Measurements from ENCODE around the gene CFAP119. TPM values are rescaled to one million over a fixed set of nuclear protein-coding genes. Genes with fewer than 3 reads are reported as not detected.

CFAP119 gene
- total RNA-seq, 1 donor from 2014 or later = 8.2 TPM

- H3K4me3 ChIP-seq (ENCODE audit: low read depth, low read length) = no peak overlapping the region
- no peak for DNase-seq (ENCODE audit: low read depth)
- TF ChIP-seq, protein P1, sequence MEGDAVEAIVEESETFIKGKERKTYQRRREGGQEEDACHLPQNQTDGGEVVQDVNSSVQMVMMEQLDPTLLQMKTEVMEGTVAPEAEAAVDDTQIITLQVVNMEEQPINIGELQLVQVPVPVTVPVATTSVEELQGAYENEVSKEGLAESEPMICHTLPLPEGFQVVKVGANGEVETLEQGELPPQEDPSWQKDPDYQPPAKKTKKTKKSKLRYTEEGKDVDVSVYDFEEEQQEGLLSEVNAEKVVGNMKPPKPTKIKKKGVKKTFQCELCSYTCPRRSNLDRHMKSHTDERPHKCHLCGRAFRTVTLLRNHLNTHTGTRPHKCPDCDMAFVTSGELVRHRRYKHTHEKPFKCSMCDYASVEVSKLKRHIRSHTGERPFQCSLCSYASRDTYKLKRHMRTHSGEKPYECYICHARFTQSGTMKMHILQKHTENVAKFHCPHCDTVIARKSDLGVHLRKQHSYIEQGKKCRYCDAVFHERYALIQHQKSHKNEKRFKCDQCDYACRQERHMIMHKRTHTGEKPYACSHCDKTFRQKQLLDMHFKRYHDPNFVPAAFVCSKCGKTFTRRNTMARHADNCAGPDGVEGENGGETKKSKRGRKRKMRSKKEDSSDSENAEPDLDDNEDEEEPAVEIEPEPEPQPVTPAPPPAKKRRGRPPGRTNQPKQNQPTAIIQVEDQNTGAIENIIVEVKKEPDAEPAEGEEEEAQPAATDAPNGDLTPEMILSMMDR (conservative IDR thresholded peaks at IDR 0.05; ENCODE audit: low read depth, low read length) = no peak
Measured at GRCh38 chr16:30779596-30779995, 17.7 kb upstream of the CFAP119 start.

DNA sequence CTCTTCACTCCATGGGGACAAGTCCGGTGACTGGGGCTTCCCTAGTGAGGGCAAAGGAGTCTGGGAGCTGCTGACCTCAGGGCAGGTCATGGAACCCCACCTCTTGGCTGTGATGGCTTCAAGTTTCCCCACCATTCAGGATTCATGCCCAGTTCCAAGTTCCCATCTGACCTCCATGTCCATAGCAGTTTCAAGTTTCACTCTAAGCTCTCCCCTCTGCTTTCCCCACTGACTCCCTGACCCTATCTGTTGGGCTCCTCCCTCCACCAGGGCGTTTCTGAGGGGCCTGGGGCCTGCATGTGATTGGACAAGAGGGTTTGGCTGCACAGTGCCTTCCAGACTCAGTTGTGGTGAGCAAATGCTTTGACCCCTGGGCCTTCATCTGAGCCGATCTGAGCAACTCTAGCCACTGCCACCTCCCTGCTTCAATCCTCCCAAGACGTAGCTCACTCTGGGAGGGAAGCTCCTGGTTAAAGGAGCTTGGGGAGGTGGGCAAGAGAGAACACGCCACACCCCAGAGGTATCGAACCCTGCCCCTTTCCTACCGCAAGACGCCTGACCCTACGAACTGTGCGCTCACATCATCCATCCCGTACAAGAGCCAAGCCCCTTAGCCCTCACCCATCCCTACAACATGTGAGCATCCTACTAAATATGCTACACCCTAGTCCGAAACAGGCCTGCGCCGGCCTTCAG, 16.8 kb upstream of the CFAP119 start:
- H3K4me3 ChIP-seq (ENCODE audit: low read depth, low read length) = no peak overlapping the region
- TF ChIP-seq, protein P1 (conservative IDR thresholded peaks at IDR 0.05; ENCODE audit: low read depth, low read length) = no peak
- no peak for DNase-seq (ENCODE audit: low read depth)

GRCh38 chr16:30777591-30778297, 15.9 kb upstream of the CFAP119 start:
- TF ChIP-seq, protein P1 (conservative IDR thresholded peaks at IDR 0.05; ENCODE audit: low read depth, low read length) = no peak
- no peak overlapping the region for H3K4me3 ChIP-seq (ENCODE audit: low read depth, low read length)
- DNase-seq (ENCODE audit: low read depth) = no peak

DNA sequence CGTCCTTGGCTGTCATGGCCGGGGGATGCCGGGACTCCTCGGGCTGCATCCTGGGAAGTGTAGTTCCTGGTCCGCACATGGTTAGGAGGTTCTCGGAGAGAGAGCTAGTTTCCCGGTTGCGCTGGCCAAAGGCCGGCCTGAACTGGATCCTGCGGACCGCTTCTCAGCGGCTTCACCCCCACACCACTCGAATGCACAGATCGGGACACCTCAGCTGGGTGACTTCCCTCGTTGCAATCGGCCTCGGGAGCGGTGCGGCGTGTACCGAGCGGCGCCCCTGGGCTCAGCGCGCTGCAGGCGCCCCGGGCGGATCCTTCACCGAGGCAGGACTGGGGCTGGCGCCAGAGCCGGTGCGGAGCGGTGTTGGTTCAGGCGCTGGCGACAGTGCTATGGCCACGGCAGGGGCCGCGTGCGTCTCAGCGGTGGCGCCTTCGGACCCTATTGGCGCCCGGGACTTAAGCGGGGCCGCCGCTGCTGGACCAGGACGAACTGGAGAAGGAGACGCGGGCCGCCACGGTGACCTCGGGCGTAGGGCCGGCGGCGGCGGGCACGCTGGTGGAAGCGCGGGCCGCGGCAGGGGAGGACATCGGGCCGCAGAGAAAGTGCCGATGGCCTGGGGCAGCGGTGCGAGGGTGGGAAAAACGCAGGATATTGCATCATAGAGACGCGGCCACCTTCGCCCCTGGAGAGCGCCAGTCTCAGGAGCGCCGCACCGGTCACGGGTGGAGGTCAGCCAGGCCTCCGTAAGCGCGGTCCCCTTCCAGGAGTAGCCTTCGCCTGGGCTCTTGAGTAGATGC, 13.7 kb upstream of the CFAP119 start:
- TF ChIP-seq, protein P1 (conservative IDR thresholded peaks at IDR 0.05; ENCODE audit: low read depth, low read length) = no peak
- H3K4me3 ChIP-seq (ENCODE audit: low read depth, low read length) = peak overlapping the region; percentile 83
- DNase-seq (ENCODE audit: low read depth) = no peak

GRCh38 chr16:30775131-30775391, 13.2 kb upstream of the CFAP119 start:
- TF ChIP-seq, protein P1 (conservative IDR thresholded peaks at IDR 0.05; ENCODE audit: low read depth, low read length) = no peak

DNA sequence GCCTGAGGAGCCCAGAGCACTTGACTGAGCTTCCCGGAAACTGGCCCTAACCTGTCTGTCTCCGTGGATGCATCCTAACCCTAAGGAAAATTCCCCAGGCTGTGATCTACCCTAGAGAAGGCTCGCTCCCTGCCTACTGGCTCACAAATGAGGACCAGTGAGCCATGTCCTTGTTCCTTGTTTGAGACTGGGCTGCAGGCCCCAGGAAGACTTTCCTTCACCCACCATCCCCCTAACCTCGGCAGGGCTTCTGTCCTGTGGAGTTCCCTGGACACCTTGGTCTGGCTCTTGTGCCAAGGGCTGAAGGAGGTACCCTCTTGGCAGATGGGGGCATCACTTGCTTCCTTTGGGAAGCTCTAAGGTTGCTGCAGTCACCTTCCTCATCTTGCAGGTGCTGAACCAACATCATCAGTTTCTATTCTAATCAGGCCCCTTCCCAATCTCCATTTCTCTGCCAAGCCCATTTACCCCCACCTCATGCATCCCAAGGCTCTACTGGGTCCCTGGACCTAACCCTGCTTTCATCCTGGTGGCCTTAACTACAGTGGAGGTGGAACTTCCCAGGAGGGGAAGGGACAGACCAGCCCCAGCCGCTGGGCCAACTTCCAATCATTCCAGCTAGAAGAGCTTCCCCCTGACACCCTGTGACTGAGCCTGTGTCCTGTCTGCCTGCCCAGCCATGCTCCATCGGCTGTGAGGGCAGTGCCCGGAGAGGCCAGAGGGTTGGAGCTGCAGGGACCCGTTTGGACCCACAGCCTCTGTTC, 12.7 kb upstream of the CFAP119 start:
- peak overlapping the region; percentile 83 for H3K4me3 ChIP-seq (ENCODE audit: low read depth, low read length)
- no peak for DNase-seq (ENCODE audit: low read depth)
- TF ChIP-seq, protein P1 (conservative IDR thresholded peaks at IDR 0.05; ENCODE audit: low read depth, low read length) = no peak

More at GRCh38 chr16:30775131-30775391, 13.2 kb upstream of the CFAP119 start:
- H3K4me3 ChIP-seq (ENCODE audit: low read depth, low read length) = peak overlapping the region; percentile 83
- DNase-seq (ENCODE audit: low read depth) = no peak

Data from epithelial cell of proximal tubule (primary cell).